ENCODE measurements around the gene ZBTB16. TPM values are rescaled to one million over a fixed set of nuclear protein-coding genes. Genes with fewer than 3 reads are reported as not detected.

Gene ZBTB16
- total RNA-seq (10 to 100 TPM in 3 of 5 donors, 1 to 10 TPM in 2; 8.3 to 20.5 (median 12.4) TPM), total RNA-seq (5.5 to 30.9 (median 20.1) reads per million in 29 experiments)
- 12.4 TPM for total RNA-seq (2013)

- ChIA-PET CTCF (interaction anchor here (0.6 to 1.9 kb wide), 10 partner anchors 14 to 203 kb away, joined by 3 to 7 read pairs (median 4); no protein-coding TSS in a partner anchor), POLR2A (interaction anchor here in 1 of 2 donors (1.2 kb wide), 1 partner anchor 19 kb away, joined by 3 read pairs; no protein-coding TSS in a partner anchor)
- Histone ChIP-seq H3K4me3 (ENCODE audit: control insufficient read depth in 1 of 2, extremely low read depth in 1 of 2, low read length in 1 of 2) (peak within 1 kb of the TSS; percentile 42 to 86), H3K4me1 (ENCODE audit: control insufficient read depth in 1 of 2, extremely low read depth in 1 of 2, insufficient read depth in 2 of 2, low read length in 2 of 2) (peaks cover 0 to 25% of the 10 kb centered on the region in 2 experiments), H3K36me3 (ENCODE audit: control insufficient read depth in 2 of 2, extremely low read depth in 1 of 2, insufficient read depth in 1 of 2, low read length in 1 of 2) (no peaks in the 10 kb centered on the region), H3K27ac (ENCODE audit: low read length) (peak within 1 kb of the TSS; percentile 57), H3K9me3 (no peaks in the 10 kb centered on the region), H3K27me3 (replicated peaks in 1 of 2; ENCODE audit: control insufficient read depth in 2 of 2, extremely low read depth in 1 of 2, insufficient read depth in 2 of 2, low read length in 1 of 2) (peaks cover 0 to 39% of the 10 kb centered on the region in 2 experiments)
- 1% methylated on average over 41 of the region's 71 CpGs for WGBS (ENCODE audit: insufficient coverage)
- peak in 32 of 35 experiments; percentile 48 to 79 (median 58) for DNase-seq
- H3K27me3 Mint-ChIP-seq: peaks cover 18 to 30% of the 10 kb centered on the region in 2 donors
- no peaks in the 10 kb centered on the region for H3K9me3 Mint-ChIP-seq
- peak within 1 kb of the TSS; percentile 82 to 88 (median 87) for H3K4me3 Mint-ChIP-seq
- H3K27ac Mint-ChIP-seq: peak within 1 kb of the TSS; percentile 36 to 58
- no peaks in the 10 kb centered on the region for H3K36me3 Mint-ChIP-seq
- peaks cover 7 to 25% (median 23%) of the 10 kb centered on the region in 3 donors for H3K4me1 Mint-ChIP-seq
- ATAC-seq (replicated peaks in 1 of 4): peak; percentile 59 to 83 (median 64)
Measured at GRCh38 chr11:114059278-114059983, at the start of gene ZBTB16. Gene ZBTB16 (plus strand): TSS chr11:114059711. CDS start chr11:114063301, 3,590 bp downstream.

GRCh38 chr11:114010931-114011330 is 48.6 kb upstream of the ZBTB16 start:
- peaks cover 2 to 11% of the 10 kb centered on the region in 2 experiments for H3K27me3 ChIP-seq (replicated peaks in 1 of 2; ENCODE audit: control insufficient read depth in 2 of 2, extremely low read depth in 1 of 2, insufficient read depth in 2 of 2, low read length in 1 of 2)
- no peak overlapping the region for H3K4me3 Mint-ChIP-seq
- WGBS (ENCODE audit: insufficient coverage): 90% methylated on average over 2 of the region's 4 CpGs
- CTCF ChIA-PET: no interaction called here
- H3K36me3 ChIP-seq (ENCODE audit: control insufficient read depth in 2 of 2, extremely low read depth in 1 of 2, insufficient read depth in 1 of 2, low read length in 1 of 2): no peaks in the 10 kb centered on the region
- POLR2A ChIA-PET: no interaction called here
- H3K27ac Mint-ChIP-seq: no peak overlapping the region
- H3K9me3 ChIP-seq: no peaks in the 10 kb centered on the region
- H3K27ac ChIP-seq (ENCODE audit: low read length): no peak overlapping the region
- H3K9me3 Mint-ChIP-seq: no peaks in the 10 kb centered on the region
- H3K4me1 Mint-ChIP-seq: no peaks in the 10 kb centered on the region
- peaks cover 12 to 27% of the 10 kb centered on the region in 2 donors for H3K27me3 Mint-ChIP-seq
- DNase-seq (no peak), ATAC-seq (replicated peaks in 1 of 4) (no peak)
- no peaks in the 10 kb centered on the region for H3K4me1 ChIP-seq (ENCODE audit: control insufficient read depth in 1 of 2, extremely low read depth in 1 of 2, insufficient read depth in 2 of 2, low read length in 2 of 2)
- H3K36me3 Mint-ChIP-seq: no peaks in the 10 kb centered on the region
- H3K4me3 ChIP-seq (ENCODE audit: control insufficient read depth in 1 of 2, extremely low read depth in 1 of 2, low read length in 1 of 2): no peak overlapping the region

- Histone ChIP-seq H3K9me3 (no peaks in the 10 kb centered on the region), H3K36me3 (ENCODE audit: control insufficient read depth in 2 of 2, extremely low read depth in 1 of 2, insufficient read depth in 1 of 2, low read length in 1 of 2) (no peaks in the 10 kb centered on the region), H3K4me3 (ENCODE audit: control insufficient read depth in 1 of 2, extremely low read depth in 1 of 2, low read length in 1 of 2) (no peak overlapping the region), H3K27me3 (replicated peaks in 1 of 2; ENCODE audit: control insufficient read depth in 2 of 2, extremely low read depth in 1 of 2, insufficient read depth in 2 of 2, low read length in 1 of 2) (peaks cover 2 to 11% of the 10 kb centered on the region in 2 experiments), H3K4me1 (ENCODE audit: control insufficient read depth in 1 of 2, extremely low read depth in 1 of 2, insufficient read depth in 2 of 2, low read length in 2 of 2) (no peaks in the 10 kb centered on the region), H3K27ac (ENCODE audit: low read length) (no peak overlapping the region)
- ChIA-PET POLR2A (no interaction called here), CTCF (no interaction called here)
- H3K27me3 Mint-ChIP-seq: peaks cover 12 to 27% of the 10 kb centered on the region in 2 donors
- no peak for ATAC-seq (replicated peaks in 1 of 4)
- WGBS (ENCODE audit: insufficient coverage): 46% methylated on average over 2 of the region's 2 CpGs
- no peak overlapping the region for H3K4me3 Mint-ChIP-seq
- no peaks in the 10 kb centered on the region for H3K4me1 Mint-ChIP-seq
- no peaks in the 10 kb centered on the region for H3K36me3 Mint-ChIP-seq
- H3K27ac Mint-ChIP-seq: no peak overlapping the region
- DNase-seq: no peak
- no peaks in the 10 kb centered on the region for H3K9me3 Mint-ChIP-seq
Measured at GRCh38 chr11:114011443-114011842, 48.1 kb upstream of the ZBTB16 start.

GRCh38 chr11:114015117-114015516 is 44.4 kb upstream of the ZBTB16 start:
- DNase-seq (no peak), ATAC-seq (replicated peaks in 1 of 4) (peak in 1 of 4 experiments; percentile 27)
- Mint-ChIP-seq H3K27ac (no peak overlapping the region), H3K4me3 (no peak overlapping the region), H3K9me3 (no peaks in the 10 kb centered on the region), H3K27me3 (peaks cover 12% of the 10 kb centered on the region in 2 donors), H3K36me3 (no peaks in the 10 kb centered on the region), H3K4me1 (no peaks in the 10 kb centered on the region)
- 60% methylated on average over 5 of the region's 6 CpGs for WGBS (ENCODE audit: insufficient coverage)
- H3K27ac ChIP-seq (ENCODE audit: low read length): no peak overlapping the region
- H3K4me3 ChIP-seq (ENCODE audit: control insufficient read depth in 1 of 2, extremely low read depth in 1 of 2, low read length in 1 of 2): no peak overlapping the region
- peaks cover 2 to 11% of the 10 kb centered on the region in 2 experiments for H3K27me3 ChIP-seq (replicated peaks in 1 of 2; ENCODE audit: control insufficient read depth in 2 of 2, extremely low read depth in 1 of 2, insufficient read depth in 2 of 2, low read length in 1 of 2)
- no peaks in the 10 kb centered on the region for H3K4me1 ChIP-seq (ENCODE audit: control insufficient read depth in 1 of 2, extremely low read depth in 1 of 2, insufficient read depth in 2 of 2, low read length in 2 of 2)
- H3K36me3 ChIP-seq (ENCODE audit: control insufficient read depth in 2 of 2, extremely low read depth in 1 of 2, insufficient read depth in 1 of 2, low read length in 1 of 2): no peaks in the 10 kb centered on the region
- ChIA-PET CTCF (interaction anchor here (0.7 to 1.7 kb wide), 2 partner anchors 246 to 1319 kb away, joined by 3 to 7 read pairs; no protein-coding TSS in a partner anchor), POLR2A (no interaction called here)
- H3K9me3 ChIP-seq: no peaks in the 10 kb centered on the region

- POLR2A ChIA-PET: no interaction called here
- no peaks in the 10 kb centered on the region for H3K4me1 Mint-ChIP-seq
- H3K9me3 ChIP-seq: no peaks in the 10 kb centered on the region
Measured at GRCh38 chr11:114016986-114017385, 42.5 kb upstream of the ZBTB16 start.

GRCh38 chr11:114017723-114018122 is 41.8 kb upstream of the ZBTB16 start:
- ChIA-PET POLR2A (no interaction called here), CTCF (no interaction called here)
- ATAC-seq (replicated peaks in 1 of 4): no peak

More at GRCh38 chr11:114016986-114017385, 42.5 kb upstream of the ZBTB16 start:
- ATAC-seq (replicated peaks in 1 of 4) (no peak), DNase-seq (no peak)
- Histone ChIP-seq H3K4me3 (ENCODE audit: control insufficient read depth in 1 of 2, extremely low read depth in 1 of 2, low read length in 1 of 2) (no peak overlapping the region), H3K27me3 (replicated peaks in 1 of 2; ENCODE audit: control insufficient read depth in 2 of 2, extremely low read depth in 1 of 2, insufficient read depth in 2 of 2, low read length in 1 of 2) (peaks cover 2 to 7% of the 10 kb centered on the region in 2 experiments), H3K27ac (ENCODE audit: low read length) (no peak overlapping the region), H3K36me3 (ENCODE audit: control insufficient read depth in 2 of 2, extremely low read depth in 1 of 2, insufficient read depth in 1 of 2, low read length in 1 of 2) (no peaks in the 10 kb centered on the region), H3K4me1 (ENCODE audit: control insufficient read depth in 1 of 2, extremely low read depth in 1 of 2, insufficient read depth in 2 of 2, low read length in 2 of 2) (no peaks in the 10 kb centered on the region)
- CTCF ChIA-PET: no interaction called here
- no peaks in the 10 kb centered on the region for H3K36me3 Mint-ChIP-seq
- H3K27ac Mint-ChIP-seq: no peak overlapping the region
- no peak overlapping the region for H3K4me3 Mint-ChIP-seq
- H3K9me3 Mint-ChIP-seq: no peaks in the 10 kb centered on the region
- WGBS (ENCODE audit: insufficient coverage): 100% methylated on average over 1 of the region's 2 CpGs
- peaks cover 4% of the 10 kb centered on the region in 2 donors for H3K27me3 Mint-ChIP-seq

More at GRCh38 chr11:114017723-114018122, 41.8 kb upstream of the ZBTB16 start:
- Histone ChIP-seq H3K27me3 (replicated peaks in 1 of 2; ENCODE audit: control insufficient read depth in 2 of 2, extremely low read depth in 1 of 2, insufficient read depth in 2 of 2, low read length in 1 of 2) (peaks cover 2 to 4% of the 10 kb centered on the region in 2 experiments), H3K27ac (ENCODE audit: low read length) (no peak overlapping the region), H3K9me3 (no peaks in the 10 kb centered on the region), H3K4me1 (ENCODE audit: control insufficient read depth in 1 of 2, extremely low read depth in 1 of 2, insufficient read depth in 2 of 2, low read length in 2 of 2) (no peaks in the 10 kb centered on the region), H3K36me3 (ENCODE audit: control insufficient read depth in 2 of 2, extremely low read depth in 1 of 2, insufficient read depth in 1 of 2, low read length in 1 of 2) (no peaks in the 10 kb centered on the region), H3K4me3 (ENCODE audit: control insufficient read depth in 1 of 2, extremely low read depth in 1 of 2, low read length in 1 of 2) (no peak overlapping the region)
- WGBS (ENCODE audit: insufficient coverage): 87% methylated on average over 1 of the region's 2 CpGs
- H3K9me3 Mint-ChIP-seq: no peaks in the 10 kb centered on the region
- H3K27me3 Mint-ChIP-seq: peaks cover 2% of the 10 kb centered on the region in 2 donors
- H3K4me3 Mint-ChIP-seq: no peak overlapping the region
- H3K36me3 Mint-ChIP-seq: no peaks in the 10 kb centered on the region
- no peak for DNase-seq
- no peak overlapping the region for H3K27ac Mint-ChIP-seq
- no peaks in the 10 kb centered on the region for H3K4me1 Mint-ChIP-seq
